H1 (cell line): ENCODE measurements around the gene UVRAG. TPM values are rescaled to one million over a fixed set of nuclear protein-coding genes. Genes with fewer than 3 reads are reported as not detected.

ENCODE experiments used
- CTCF ChIA-PET: fragments of 300-600 bp; sonication (Branson Sonifier 250); formaldehyde crosslinking; loops from one replicate; lab custom pipeline; 2021; ENCODE audit not compliant: partially characterized antibody; lab: Charles Lee
- POLR2A ChIA-PET: fragments of 300-600 bp; sonication (Branson Sonifier 250); formaldehyde crosslinking; loops from one replicate; lab custom pipeline; 2021; ENCODE audit warnings: inconsistent platforms; ENCODE audit not compliant: partially characterized antibody; lab: Charles Lee
- DNase-seq, 2 experiments: peaks; one replicate each; pipeline versions ENCODE4 v3.0.0 to v3.0.0-alpha.2; 2010 to 2022; ENCODE audit warnings: low spot score in 2 of 2, low read depth in 1 of 2, mixed read lengths in 1 of 2
- FAIRE-seq: peaks from 2 replicates; lab custom pipeline; 2011; peaks lifted over from hg19 to GRCh38; lab: Jason Lieb, UNC
- H2AFZ ChIP-seq: 2 replicates; pipeline ENCODE4 v1.8.1; 2012; ENCODE audit warnings: low read length, inconsistent platforms
- H2AK5ac ChIP-seq: 2 replicates; pipeline ENCODE4 v1.6.1; 2013; ENCODE audit warnings: low read depth, low read length
- H2BK120ac ChIP-seq: replicated peaks from 2 replicates; pipeline ENCODE3; 2013; ENCODE audit warnings: low read depth, low read length, inconsistent platforms
- H2BK12ac ChIP-seq: 2 replicates; pipeline ENCODE4 v1.6.1; 2013; ENCODE audit warnings: low read depth, low read length
- H2BK15ac ChIP-seq: 2 replicates; pipeline ENCODE4 v1.6.1; 2013; ENCODE audit warnings: low read length
- H2BK20ac ChIP-seq: 2 replicates; pipeline ENCODE4 v1.6.1; 2013; ENCODE audit warnings: low read length
- H2BK5ac ChIP-seq: 2 replicates; pipeline ENCODE4 v1.6.1; 2013; ENCODE audit warnings: low read depth, low read length
- H3K14ac ChIP-seq: 2 replicates; pipeline ENCODE4 v1.6.1; 2013; ENCODE audit warnings: inconsistent platforms; ENCODE audit not compliant: insufficient read length
- H3K18ac ChIP-seq: 2 replicates; pipeline ENCODE4 v1.6.1; 2013; ENCODE audit warnings: low read length; ENCODE audit errors: extremely low read depth
- H3K23ac ChIP-seq: 2 replicates; pipeline ENCODE4 v1.6.1; 2013; ENCODE audit warnings: inconsistent platforms; ENCODE audit not compliant: insufficient read length
- H3K23me2 ChIP-seq: 2 replicates; pipeline ENCODE4 v1.6.1; 2013; ENCODE audit warnings: low read depth, low read length
- H3K27ac ChIP-seq: 2 replicates; pipeline ENCODE4 v1.6.1; 2011; ENCODE audit warnings: low read depth, low read length, inconsistent platforms
- H3K27me3 ChIP-seq, 4 experiments: replicated peaks in 1 of 4; 1 replicate in 1 of 4; 2 replicates in 3 of 4; pipeline versions ENCODE4 v1.6.1 to v1.8.1; 2011 to 2013; ENCODE audit warnings: low read length in 3 of 4, mild to moderate bottlenecking in 3 of 4, inconsistent platforms in 2 of 4, mixed read lengths in 2 of 4, moderate library complexity in 1 of 4; ENCODE audit not compliant: control insufficient read depth in 3 of 4, insufficient read depth in 3 of 4; ENCODE audit errors: extremely low read depth in 1 of 4
- H3K36me3 ChIP-seq, 4 experiments: 2 replicates each; pipeline versions ENCODE4 v1.6.1 to v1.8.1; 2011 to 2013; ENCODE audit warnings: mild to moderate bottlenecking in 4 of 4, low read length in 3 of 4, moderate library complexity in 2 of 4, control low read depth in 1 of 4, inconsistent platforms in 1 of 4; ENCODE audit not compliant: insufficient read depth in 4 of 4, control insufficient read depth in 2 of 4
- H3K4ac ChIP-seq: replicated peaks from 2 replicates; pipeline ENCODE3; 2013; ENCODE audit warnings: low read length, low read depth, mixed read lengths, inconsistent platforms; ENCODE audit not compliant: insufficient read length
- H3K4me1 ChIP-seq, 4 experiments: replicated peaks in 1 of 4; 1 replicate in 1 of 4; 2 replicates in 3 of 4; pipeline versions ENCODE4 v1.6.1 to v1.8.1; 2011 to 2013; ENCODE audit warnings: low read length in 3 of 4, inconsistent platforms in 2 of 4, mixed read lengths in 1 of 4; ENCODE audit not compliant: insufficient read depth in 4 of 4, control insufficient read depth in 3 of 4
- H3K4me2 ChIP-seq, 2 experiments: 2 replicates each; pipeline versions ENCODE4 v1.6.1 to v1.8.1; 2011 to 2013; ENCODE audit warnings: low read depth in 2 of 2, low read length in 2 of 2, control low read depth in 1 of 2, inconsistent platforms in 1 of 2, mild to moderate bottlenecking in 1 of 2; ENCODE audit not compliant: insufficient read depth in 1 of 2
- H3K4me3 ChIP-seq, 4 experiments: fragments of 200-600, 300-600 bp in 1 of 4; sonication (generic), shearing (Covaris generic), sonication (Bioruptor Twin) in 1 of 4; 2 replicates each; pipeline versions ENCODE4 v1.5.1 to v1.8.1; 2011 to 2016; ENCODE audit warnings: low read length in 4 of 4, low read depth in 3 of 4, control low read depth in 2 of 4, inconsistent platforms in 2 of 4, mild to moderate bottlenecking in 2 of 4, mixed read lengths in 1 of 4, moderate library complexity in 1 of 4; ENCODE audit not compliant: insufficient read depth in 2 of 4; ENCODE audit errors: extremely low read depth in 1 of 4
- H3K56ac ChIP-seq: replicated peaks from 2 replicates; pipeline ENCODE3; 2013; ENCODE audit warnings: low read depth, mild to moderate bottlenecking, mixed read lengths, low read length, inconsistent platforms; ENCODE audit not compliant: insufficient read length
- H3K79me1 ChIP-seq: 2 replicates; pipeline ENCODE4 v1.6.1; 2013; ENCODE audit warnings: low read depth, low read length, control low read depth
- H3K79me2 ChIP-seq, 2 experiments: 2 replicates each; pipeline versions ENCODE4 v1.6.1 to v1.8.1; 2012 to 2013; ENCODE audit warnings: low read length in 2 of 2, mild to moderate bottlenecking in 2 of 2, inconsistent platforms in 1 of 2; ENCODE audit not compliant: insufficient read depth in 2 of 2, control insufficient read depth in 1 of 2
- H3K9ac ChIP-seq, 4 experiments: replicated peaks in 1 of 4; 1 replicate in 1 of 4; 2 replicates in 3 of 4; pipeline versions ENCODE4 v1.6.1 to v1.8.1; 2011 to 2013; ENCODE audit warnings: low read depth in 3 of 4, low read length in 3 of 4, control low read depth in 2 of 4, mild to moderate bottlenecking in 2 of 4, moderate library complexity in 2 of 4, inconsistent platforms in 1 of 4; ENCODE audit errors: extremely low read depth in 1 of 4
- H3K9me3 ChIP-seq, 2 experiments: 2 replicates each; pipeline versions ENCODE4 v1.6.1 to v1.8.1; 2012 to 2013; ENCODE audit warnings: mild to moderate bottlenecking in 2 of 2, moderate library complexity in 2 of 2, control low read depth in 1 of 2, inconsistent platforms in 1 of 2, low read depth in 1 of 2, low read length in 1 of 2, mixed read lengths in 1 of 2; ENCODE audit not compliant: insufficient read depth in 2 of 2
- H4K20me1 ChIP-seq, 2 experiments: replicated peaks in 1 of 2; 2 replicates each; pipeline versions ENCODE3 to v1.8.1; 2011 to 2013; ENCODE audit warnings: inconsistent platforms in 2 of 2, low read length in 2 of 2, mild to moderate bottlenecking in 1 of 2; ENCODE audit not compliant: insufficient read depth in 2 of 2, control insufficient read depth in 1 of 2
- H4K5ac ChIP-seq: 2 replicates; pipeline ENCODE4 v1.6.1; 2013; ENCODE audit warnings: low read length, low read depth, mixed read lengths, inconsistent platforms; ENCODE audit not compliant: insufficient read length
- H4K8ac ChIP-seq: 2 replicates; pipeline ENCODE4 v1.8.0; 2013; ENCODE audit warnings: mild to moderate bottlenecking, moderate library complexity, low read length, inconsistent platforms; ENCODE audit not compliant: insufficient read depth; ENCODE audit errors: extremely low read depth
- H4K91ac ChIP-seq: replicated peaks from 2 replicates; pipeline ENCODE3; 2013; ENCODE audit warnings: low read length, mixed read lengths, inconsistent platforms; ENCODE audit not compliant: insufficient read length
- ASH2L ChIP-seq: fragments of 200-600, 300-600 bp; sonication (generic); IDR thresholded peaks from one replicate; pipeline ENCODE4 v1.7.1; 2017; ENCODE audit warnings: low read length
- BACH1 ChIP-seq: IDR thresholded peaks from 2 replicates; pipeline ENCODE4 v1.6.1; 2012; ENCODE audit warnings: low read length, improper control_type of control experiment
- CBX5 ChIP-seq: fragments of 300-800, 300-1000 bp; sonication (generic); IDR thresholded peaks from 2 replicates; pipeline ENCODE4 v1.7.1; 2016; ENCODE audit warnings: antibody characterized with exemption, low read length, low read depth
- CHD1 ChIP-seq: IDR thresholded peaks from 2 replicates; pipeline ENCODE4 v1.6.1; 2012; ENCODE audit warnings: low read depth, low read length, improper control_type of control experiment
- CREB1 ChIP-seq: IDR thresholded peaks from 2 replicates; pipeline ENCODE4 v1.6.1; 2012; ENCODE audit warnings: inconsistent platforms
- EP300 ChIP-seq, 2 experiments: IDR thresholded peaks; 1 replicate in 1 of 2; 2 replicates in 1 of 2; pipeline ENCODE4 v1.6.1; 2011 to 2012; ENCODE audit warnings: low read depth in 2 of 2, low read length in 2 of 2, mild to moderate bottlenecking in 2 of 2, borderline replicate concordance in 1 of 2, inconsistent platforms in 1 of 2, moderate library complexity in 1 of 2
- FOSL1 ChIP-seq: IDR thresholded peaks from 2 replicates; pipeline ENCODE4 v1.6.1; 2011; ENCODE audit warnings: mild to moderate bottlenecking, low read depth, low read length, moderate library complexity; ENCODE audit not compliant: insufficient read depth
- HDAC2 ChIP-seq, 2 experiments: fragments of 300-600 bp in 1 of 2; sonication (generic) in 1 of 2; IDR thresholded peaks; 2 replicates each; pipeline ENCODE4 v1.6.1; 2011 to 2012; ENCODE audit warnings: low read depth in 2 of 2, low read length in 2 of 2, mild to moderate bottlenecking in 2 of 2, moderate library complexity in 2 of 2, borderline replicate concordance in 1 of 2, inconsistent platforms in 1 of 2
- KDM4A ChIP-seq: IDR thresholded peaks from one replicate; pipeline ENCODE4 v1.7.1; 2012; ENCODE audit warnings: low read depth, mild to moderate bottlenecking, moderate library complexity, low read length, inconsistent platforms; ENCODE audit not compliant: severe bottlenecking
- POU5F1 ChIP-seq: IDR thresholded peaks from 2 replicates; pipeline ENCODE4 v1.6.1; 2011; ENCODE audit warnings: low read depth, mild to moderate bottlenecking, low read length, moderate library complexity
- RXRA ChIP-seq: IDR thresholded peaks from 2 replicates; pipeline ENCODE4 v1.6.1; 2011; ENCODE audit warnings: low read depth, mild to moderate bottlenecking, low read length, moderate library complexity; ENCODE audit not compliant: insufficient read depth
- SIX5 ChIP-seq: IDR thresholded peaks from 2 replicates; pipeline ENCODE4 v1.6.1; 2011; ENCODE audit warnings: mild to moderate bottlenecking, low read depth, low read length
- TAF7 ChIP-seq: optimal IDR thresholded peaks from 2 replicates; pipeline ENCODE3; 2011; ENCODE audit warnings: low read depth, mild to moderate bottlenecking, inconsistent platforms, low read length, moderate library complexity, borderline replicate concordance
- TEAD4 ChIP-seq: IDR thresholded peaks from 2 replicates; pipeline ENCODE4 v1.6.1; 2012; ENCODE audit warnings: low read depth, low read length, inconsistent platforms, mixed read lengths
- WGBS, 2 experiments: shearing (Covaris generic) in 1 of 2; methylation state at CpG; one replicate each; pipeline versions ENCODE4 v1.1.6 to v1.1.7; 2013 to 2015; ENCODE audit warnings: low lambda C conversion rate in 2 of 2, mixed read lengths in 2 of 2, inconsistent platforms in 1 of 2, low coverage in 1 of 2, missing lambda C conversion rate in 1 of 2; ENCODE audit not compliant: insufficient replicate concordance in 2 of 2, insufficient coverage in 1 of 2, insufficient read length in 1 of 2; ENCODE audit errors: extremely low coverage in 1 of 2, missing lambda C conversion rate in 1 of 2; 5-methylcytosine and 5-hydroxymethylcytosine counted together
- polyA plus RNA-seq, 7 experiments: library from polyadenylated mRNA; depleted of rRNA in 3 of 7; stranded (reverse) in 5 of 7; unstranded in 2 of 7; fragments of >200 nt in 5 of 7; fragments of 200-250 nt in 2 of 7; gene quantifications; 1 replicate in 5 of 7; 2 replicates in 1 of 7; 4 replicates in 1 of 7; pipeline versions ENCODE4 v1.2.1 to v1.2.3, GENCODE V29; 2011 to 2013; ENCODE audit warnings: missing spikeins in 2 of 7, mixed read lengths in 2 of 7
- total RNA-seq: library from RNA; stranded (reverse); fragmentation: NEBNext Ultra II Directional; extraction: Animal tissue kit (Norgen Biotek cat#: 25700); gene quantifications from 2 replicates; pipeline ENCODE4 v1.2.1, GENCODE V29; 2021
- TF ChIP-seq, protein P1 (sequence below): IDR thresholded peaks from 2 replicates; pipeline ENCODE4 v1.6.1; 2011; ENCODE audit warnings: low read depth, mild to moderate bottlenecking, low read length; ENCODE audit not compliant: insufficient read depth

Gene UVRAG
- total and polyA plus RNA-seq, 2 of the 8 experiments (the other 6 are each of a cell fraction or from before 2014, with no cell fraction given) = 5.5 to 14.7 TPM

DNA sequence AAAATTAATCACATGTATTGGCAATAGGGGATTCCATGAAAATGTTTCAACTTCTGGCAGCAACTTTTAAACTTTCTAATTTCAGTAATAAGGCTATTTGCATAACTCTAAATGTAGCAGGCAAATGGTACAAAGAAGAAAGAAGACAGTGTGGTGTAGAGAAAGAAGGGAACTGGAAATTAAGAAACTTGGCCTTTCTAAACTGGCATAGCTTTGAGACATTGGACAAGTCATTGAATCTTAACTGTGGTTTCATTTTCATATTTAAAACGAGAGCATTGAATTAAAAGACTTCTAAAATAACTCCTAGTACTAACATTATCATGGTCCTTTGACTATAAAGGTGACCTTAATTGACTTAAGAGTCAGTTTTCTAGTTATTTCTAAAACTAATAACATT, 125.0 kb downstream of the UVRAG start:
- H2BK12ac ChIP-seq = no peak overlapping the region
- 88% methylated on average over 1 of the region's 1 CpG; no CpG with 5 or more reads in 1 of the 2 experiments for WGBS, 2 experiments
- no peak for TF ChIP-seq ASH2L
- no peak for TF ChIP-seq BACH1
- no peak for TF ChIP-seq CBX5
- no peak for TF ChIP-seq EP300 (IDR thresholded peaks at IDR 0.05; ENCODE audit: borderline replicate concordance in 1 of 2, low read depth in 2 of 2, low read length in 2 of 2)
- TF ChIP-seq KDM4A = no peak
- TF ChIP-seq SIX5 = no peak
- no peak for TF ChIP-seq CREB1
- TF ChIP-seq, protein P1, sequence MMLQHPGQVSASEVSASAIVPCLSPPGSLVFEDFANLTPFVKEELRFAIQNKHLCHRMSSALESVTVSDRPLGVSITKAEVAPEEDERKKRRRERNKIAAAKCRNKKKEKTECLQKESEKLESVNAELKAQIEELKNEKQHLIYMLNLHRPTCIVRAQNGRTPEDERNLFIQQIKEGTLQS = no peak
- TF ChIP-seq FOSL1 = no peak
- TF ChIP-seq TEAD4 = no peak
- TF ChIP-seq HDAC2 (IDR thresholded peaks at IDR 0.05; ENCODE audit: borderline replicate concordance in 1 of 2, low read depth in 2 of 2, low read length in 2 of 2) = no peak
- TF ChIP-seq POU5F1 = no peak
- no peak for TF ChIP-seq TAF7
- no peak for TF ChIP-seq RXRA
- no peak for TF ChIP-seq CHD1

More for the DNA sequence above, 125.0 kb downstream of the UVRAG start:
- CTCF ChIA-PET = no interaction called here
- H3K4ac ChIP-seq = no peak overlapping the region
- no peak overlapping the region for H4K91ac ChIP-seq
- no peak overlapping the region for H3K9ac ChIP-seq
- H3K79me1 ChIP-seq = no peaks in the 10 kb centered on the region; the same call in 1 of the 2 replicates
- H2BK120ac ChIP-seq = no peak overlapping the region
- H3K4me2 ChIP-seq = no peak overlapping the region
- H2AFZ ChIP-seq = no peak overlapping the region
- peaks cover 0 to 1% of the 10 kb centered on the region in 2 experiments for H4K20me1 ChIP-seq
- H3K14ac ChIP-seq = no peak overlapping the region
- POLR2A ChIA-PET = no interaction called here
- H4K5ac ChIP-seq = no peak overlapping the region
- no peak overlapping the region for H2BK20ac ChIP-seq
- no peaks in the 10 kb centered on the region for H3K79me2 ChIP-seq
- no peak overlapping the region for H2BK5ac ChIP-seq
- no peaks in the 10 kb centered on the region for H3K27me3 ChIP-seq
- FAIRE-seq (no peak), DNase-seq (no peak)
- no peak overlapping the region for H3K23ac ChIP-seq
- no peak overlapping the region for H3K18ac ChIP-seq
- H3K56ac ChIP-seq = no peak overlapping the region
- no peaks in the 10 kb centered on the region for H3K9me3 ChIP-seq
- H3K23me2 ChIP-seq = no peaks in the 10 kb centered on the region
- H2BK15ac ChIP-seq = no peak overlapping the region
- no peaks in the 10 kb centered on the region for H3K4me1 ChIP-seq
- no peak overlapping the region for H2AK5ac ChIP-seq
- H4K8ac ChIP-seq = no peak overlapping the region
- H3K4me3 ChIP-seq = no peak overlapping the region
- H3K27ac ChIP-seq = no peak overlapping the region
- no peaks in the 10 kb centered on the region for H3K36me3 ChIP-seq
